OCI-LY7 (cell line): Measurements from ENCODE around the gene PKM. TPM values are rescaled to one million over a fixed set of nuclear protein-coding genes. Genes with fewer than 3 reads are reported as not detected.

Experiments used
- BruUV-seq: library from RNA; stranded (reverse); fragments of 400-500 nt; replicated peaks from 2 replicates; lab custom pipeline; 2021; lab: Mats Ljungman, UMichigan
- CTCF ChIA-PET: fragments of 300-600 bp; sonication (Branson Sonifier 250); formaldehyde crosslinking; loops from one replicate; lab custom pipeline; 2022; ENCODE audit warnings: antibody characterized with exemption; ENCODE audit not compliant: unreplicated experiment; lab: Charles Lee
- POLR2A ChIA-PET: fragments of 300-600 bp; sonication (Branson Sonifier 250); formaldehyde crosslinking; loops from one replicate; lab custom pipeline; 2022; ENCODE audit warnings: antibody characterized with exemption; lab: Charles Lee
- DNase-seq: peaks from one replicate; pipeline ENCODE4 v3.0.0-alpha.2; 2015; ENCODE audit warnings: low spot score
- H2AFZ ChIP-seq: fragments of 200-600 bp; sonication (generic), shearing (Covaris generic); 2 replicates; pipeline ENCODE4 v1.6.1; 2014; ENCODE audit warnings: mild to moderate bottlenecking, antibody characterized with exemption, low read length, moderate library complexity
- H3K27ac ChIP-seq: fragments of 200-600 bp; sonication (generic); 2 replicates; pipeline ENCODE4 v1.5.1; 2014; ENCODE audit warnings: mixed run types, low read depth, mild to moderate bottlenecking, moderate library complexity, low read length, inconsistent platforms; ENCODE audit not compliant: poor library complexity, severe bottlenecking
- H3K36me3 ChIP-seq: fragments of 200-600 bp; sonication (generic); 2 replicates; pipeline ENCODE4 v1.6.1; 2014; ENCODE audit warnings: mild to moderate bottlenecking, antibody characterized with exemption, low read length, moderate library complexity, mixed read lengths; ENCODE audit not compliant: insufficient read depth
- H3K4me1 ChIP-seq: fragments of 200-600 bp; sonication (generic); 2 replicates; pipeline ENCODE4 v1.5.1; 2014; ENCODE audit warnings: mild to moderate bottlenecking, low read length; ENCODE audit not compliant: insufficient read depth, poor library complexity, severe bottlenecking
- H3K4me2 ChIP-seq: fragments of 200-600 bp; sonication (generic); 2 replicates; pipeline ENCODE4 v1.6.1; 2014; ENCODE audit warnings: mild to moderate bottlenecking, low read length
- H3K4me3 ChIP-seq: fragments of 200-600 bp; sonication (generic); 2 replicates; pipeline ENCODE4 v1.5.1; 2014; ENCODE audit warnings: mild to moderate bottlenecking, low read depth, low read length; ENCODE audit not compliant: poor library complexity, severe bottlenecking
- H3K79me2 ChIP-seq: fragments of 200-600 bp; sonication (generic); 2 replicates; pipeline ENCODE4 v1.6.1; 2016; ENCODE audit warnings: low read depth, mild to moderate bottlenecking, low read length, moderate library complexity, mixed read lengths; ENCODE audit not compliant: insufficient read depth
- H3K9me2 ChIP-seq: fragments of 200-600 bp; sonication (generic); 2 replicates; pipeline ENCODE4 v1.6.1; 2016; ENCODE audit warnings: mild to moderate bottlenecking, low read length, mixed read lengths; ENCODE audit not compliant: insufficient read depth
- H3K9me3 ChIP-seq: fragments of 200-600 bp; sonication (generic); 2 replicates; pipeline ENCODE4 v1.6.1; 2014; ENCODE audit warnings: mild to moderate bottlenecking, mixed run types, low read length, mixed read lengths
- H4K20me1 ChIP-seq: fragments of 200-600 bp; sonication (generic); 2 replicates; pipeline ENCODE4 v1.6.1; 2014; ENCODE audit warnings: mild to moderate bottlenecking, antibody characterized with exemption, low read length, moderate library complexity, mixed read lengths; ENCODE audit not compliant: insufficient read depth
- EZH2phosphoT487 ChIP-seq: fragments of 200-600 bp; sonication (generic); IDR thresholded peaks from 2 replicates; pipeline ENCODE4 v1.6.1; 2018; ENCODE audit warnings: low read depth, borderline replicate concordance, mild to moderate bottlenecking, mixed run types, antibody characterized with exemption, low read length, moderate library complexity, mixed read lengths
- intact Hi-C: fragments of 100-400 bp; cut with micrococcal nuclease; formaldehyde crosslinking; loops from one replicate; pipeline ENCODE4 v1.10.0; 2022; ENCODE audit not compliant: unreplicated experiment
- total RNA-seq, 2 experiments: library from RNA; depleted of rRNA in 1 of 2; stranded (reverse); fragments of >200 nt in 1 of 2; shearing (Covaris generic) in 1 of 2; gene quantifications; 2 replicates each; pipeline ENCODE4 v1.2.3, GENCODE V29; 2014 to 2022
- TF ChIP-seq, protein P1 (sequence below): fragments of 200-600 bp; sonication (generic); conservative IDR thresholded peaks from 2 replicates; pipeline ENCODE4 v1.5.1; 2014; ENCODE audit warnings: mild to moderate bottlenecking, antibody characterized with exemption, low read length, moderate library complexity, mixed read lengths

Gene PKM
- total RNA-seq, 2 experiments from 2014 or later = 917 to 1,131 TPM

DNA sequence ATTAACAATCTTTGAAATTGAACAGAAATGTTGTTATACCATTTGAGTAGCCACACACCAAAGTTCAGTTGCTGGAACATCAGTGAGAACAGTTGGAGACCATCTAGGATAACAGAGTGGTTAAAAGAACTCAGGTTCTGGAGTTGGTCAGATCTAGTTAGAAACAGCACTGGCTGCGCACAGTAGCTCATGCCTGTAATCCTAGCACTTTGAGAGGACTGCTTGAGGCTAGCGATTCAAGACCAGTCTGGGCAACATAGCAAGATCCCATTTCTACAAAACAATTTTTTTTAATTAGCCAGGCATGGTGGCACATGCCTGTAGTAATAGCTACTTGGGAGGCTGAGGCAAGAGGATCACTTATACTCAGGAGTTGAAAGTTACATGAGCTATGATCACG lies 7.6 kb upstream of the PKM start:
- no peak overlapping the region for H3K4me3 ChIP-seq
- peaks cover 40% of the 10 kb centered on the region for H3K36me3 ChIP-seq
- POLR2A ChIA-PET = interaction anchor here (0.6 to 1.1 kb wide), 2 partner anchors 12 to 57 kb away, joined by 3 read pairs; no protein-coding TSS in a partner anchor
- no peaks in the 10 kb centered on the region for H3K79me2 ChIP-seq
- H3K4me1 ChIP-seq = no peaks in the 10 kb centered on the region
- no peak overlapping the region for H3K27ac ChIP-seq
- no peaks in the 10 kb centered on the region for H4K20me1 ChIP-seq
- H3K9me2 ChIP-seq = no peaks in the 10 kb centered on the region
- CTCF ChIA-PET = no interaction called here
- TF ChIP-seq, protein P1, sequence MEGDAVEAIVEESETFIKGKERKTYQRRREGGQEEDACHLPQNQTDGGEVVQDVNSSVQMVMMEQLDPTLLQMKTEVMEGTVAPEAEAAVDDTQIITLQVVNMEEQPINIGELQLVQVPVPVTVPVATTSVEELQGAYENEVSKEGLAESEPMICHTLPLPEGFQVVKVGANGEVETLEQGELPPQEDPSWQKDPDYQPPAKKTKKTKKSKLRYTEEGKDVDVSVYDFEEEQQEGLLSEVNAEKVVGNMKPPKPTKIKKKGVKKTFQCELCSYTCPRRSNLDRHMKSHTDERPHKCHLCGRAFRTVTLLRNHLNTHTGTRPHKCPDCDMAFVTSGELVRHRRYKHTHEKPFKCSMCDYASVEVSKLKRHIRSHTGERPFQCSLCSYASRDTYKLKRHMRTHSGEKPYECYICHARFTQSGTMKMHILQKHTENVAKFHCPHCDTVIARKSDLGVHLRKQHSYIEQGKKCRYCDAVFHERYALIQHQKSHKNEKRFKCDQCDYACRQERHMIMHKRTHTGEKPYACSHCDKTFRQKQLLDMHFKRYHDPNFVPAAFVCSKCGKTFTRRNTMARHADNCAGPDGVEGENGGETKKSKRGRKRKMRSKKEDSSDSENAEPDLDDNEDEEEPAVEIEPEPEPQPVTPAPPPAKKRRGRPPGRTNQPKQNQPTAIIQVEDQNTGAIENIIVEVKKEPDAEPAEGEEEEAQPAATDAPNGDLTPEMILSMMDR = no peak
- no peak for TF ChIP-seq EZH2phosphoT487
- no peak overlapping the region for H3K4me2 ChIP-seq
- no peak for DNase-seq
- H2AFZ ChIP-seq = no peak overlapping the region
- intact Hi-C loops = no loop called here
- no TSS peak for BruUV-seq
- H3K9me3 ChIP-seq = no peaks in the 10 kb centered on the region

DNA sequence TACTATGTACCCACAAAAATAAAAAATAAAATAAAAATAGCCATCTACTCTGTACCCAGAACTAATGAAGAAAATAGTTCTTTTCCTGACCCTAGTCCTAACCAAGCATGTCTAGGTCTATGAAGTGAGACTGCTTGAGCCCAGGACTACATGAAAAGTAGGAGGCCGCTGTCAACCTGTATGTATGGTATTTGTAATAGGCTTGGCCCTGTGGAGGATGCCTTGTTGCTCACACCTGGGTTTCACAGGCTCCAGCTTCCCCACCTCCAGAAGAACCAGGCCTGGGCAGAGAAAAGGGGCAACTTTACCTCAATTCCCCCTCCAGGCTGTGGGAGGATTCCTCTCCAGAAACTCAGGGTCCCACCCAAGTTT lies 6.8 kb upstream of the PKM start:
- no TSS peak for BruUV-seq

More for the DNA sequence above, 6.8 kb upstream of the PKM start:
- no peak overlapping the region for H2AFZ ChIP-seq
- H3K27ac ChIP-seq = no peak overlapping the region
- TF ChIP-seq, protein P1 = no peak
- TF ChIP-seq EZH2phosphoT487 = no peak
- CTCF ChIA-PET = no interaction called here
- no peaks in the 10 kb centered on the region for H3K9me2 ChIP-seq
- no peaks in the 10 kb centered on the region for H4K20me1 ChIP-seq
- H3K36me3 ChIP-seq = peaks cover 33% of the 10 kb centered on the region
- no peaks in the 10 kb centered on the region for H3K9me3 ChIP-seq
- H3K4me3 ChIP-seq = no peak overlapping the region
- DNase-seq = no peak
- POLR2A ChIA-PET = no interaction called here
- no peak overlapping the region for H3K4me2 ChIP-seq
- peaks cover under 1% of the 10 kb centered on the region for H3K4me1 ChIP-seq
- intact Hi-C loops = no loop called here
- H3K79me2 ChIP-seq = no peaks in the 10 kb centered on the region
